Duodenal mucosa (tissue), 2 donors: ENCODE measurements around the gene ZNF680.
"Not testable (repeated sequence)": the region's sequence is repeated elsewhere in the genome, so short reads cannot be mapped to it uniquely, and the experiment has no call there.

ENCODE experiments used
- H3K27ac ChIP-seq: one replicate; pipeline ENCODE4 v1.7.0; 2013; ENCODE audit warnings: low read depth, low read length
- H3K27me3 ChIP-seq, 2 donors: one replicate each; pipeline ENCODE4 v1.7.0; 2013; ENCODE audit warnings: low read length in 2 of 2, control low read depth in 1 of 2; ENCODE audit not compliant: insufficient read depth in 2 of 2, control insufficient read depth in 1 of 2
- H3K36me3 ChIP-seq, 2 donors: one replicate each; pipeline ENCODE4 v1.7.0; 2013; ENCODE audit warnings: low read length in 2 of 2, control low read depth in 1 of 2; ENCODE audit not compliant: insufficient read depth in 2 of 2, control insufficient read depth in 1 of 2
- H3K4me1 ChIP-seq, 2 donors: one replicate each; pipeline ENCODE4 v1.7.0; 2013; ENCODE audit warnings: low read length in 2 of 2, control low read depth in 1 of 2; ENCODE audit not compliant: insufficient read depth in 2 of 2, control insufficient read depth in 1 of 2
- H3K4me3 ChIP-seq, 2 donors: one replicate each; pipeline ENCODE4 v1.7.0; 2013; ENCODE audit warnings: low read length in 2 of 2, low read depth in 1 of 2
- H3K9ac ChIP-seq, 2 donors: one replicate each; pipeline ENCODE4 v1.7.0; 2013; ENCODE audit warnings: low read length in 2 of 2, low read depth in 1 of 2
- H3K9me3 ChIP-seq, 2 donors: one replicate each; pipeline ENCODE4 v1.7.0; 2013; ENCODE audit warnings: low read length in 2 of 2, control low read depth in 1 of 2; ENCODE audit not compliant: control insufficient read depth in 1 of 2

ZNF680 gene

GRCh38 chr7:64557601-64558322 lies 5.1 kb downstream of the ZNF680 start:
- H3K27ac ChIP-seq: no peak overlapping the region
- H3K9ac ChIP-seq: no peak overlapping the region
- no peaks in the 10 kb centered on the region for H3K4me1 ChIP-seq
- no peak overlapping the region for H3K4me3 ChIP-seq
- H3K27me3 ChIP-seq: no peaks in the 10 kb centered on the region
- H3K36me3 ChIP-seq: no peaks in the 10 kb centered on the region
- H3K9me3 ChIP-seq: peaks cover 4 to 9% of the 10 kb centered on the region in 2 donors

- H3K4me1 ChIP-seq: no peaks in the 10 kb centered on the region
- H3K27me3 ChIP-seq: no peaks in the 10 kb centered on the region
- no peak overlapping the region for H3K27ac ChIP-seq
- H3K9me3 ChIP-seq: peaks cover 4 to 9% of the 10 kb centered on the region in 2 donors
- no peak overlapping the region for H3K9ac ChIP-seq
- H3K4me3 ChIP-seq: no peak overlapping the region
- H3K36me3 ChIP-seq: no peaks in the 10 kb centered on the region
Measured at GRCh38 chr7:64555046-64555445, 7.8 kb downstream of the ZNF680 start.

- H3K36me3 ChIP-seq, H3K27ac ChIP-seq, H3K9ac ChIP-seq, H3K27me3 ChIP-seq, H3K4me3 ChIP-seq, H3K4me1 ChIP-seq: not testable (repeated sequence)
- peaks cover 4 to 11% of the 10 kb centered on the region in 2 donors for H3K9me3 ChIP-seq
Measured at GRCh38 chr7:64554188-64554587, 8.7 kb downstream of the ZNF680 start.

GRCh38 chr7:64551375-64552142 lies 11.3 kb downstream of the ZNF680 start:
- H3K36me3 ChIP-seq: peaks cover 0 to 6% of the 10 kb centered on the region in 2 donors
- H3K27ac ChIP-seq: no peak overlapping the region
- no peak overlapping the region for H3K9ac ChIP-seq
- no peaks in the 10 kb centered on the region for H3K4me1 ChIP-seq
- no peaks in the 10 kb centered on the region for H3K27me3 ChIP-seq
- H3K4me3 ChIP-seq: no peak overlapping the region
- H3K9me3 ChIP-seq: peaks cover 4 to 10% of the 10 kb centered on the region in 2 donors

- no peaks in the 10 kb centered on the region for H3K4me1 ChIP-seq
- no peak overlapping the region for H3K9ac ChIP-seq
- H3K36me3 ChIP-seq: peaks cover 6 to 21% of the 10 kb centered on the region in 2 donors
- H3K27ac ChIP-seq: no peak overlapping the region
- peaks cover 0 to 2% of the 10 kb centered on the region in 2 donors for H3K9me3 ChIP-seq
- no peaks in the 10 kb centered on the region for H3K27me3 ChIP-seq
- H3K4me3 ChIP-seq: no peak overlapping the region
Measured at GRCh38 chr7:64544010-64544409, 18.9 kb downstream of the ZNF680 start.

- no peak overlapping the region for H3K4me3 ChIP-seq
- no peak overlapping the region for H3K9ac ChIP-seq
- no peaks in the 10 kb centered on the region for H3K4me1 ChIP-seq
- no peak overlapping the region for H3K27ac ChIP-seq
- peaks cover 2 to 3% of the 10 kb centered on the region in 2 donors for H3K9me3 ChIP-seq
- H3K36me3 ChIP-seq: peaks cover 10 to 17% of the 10 kb centered on the region in 2 donors
- H3K27me3 ChIP-seq: no peaks in the 10 kb centered on the region
Measured at GRCh38 chr7:64541438-64542359, 21.2 kb downstream of the ZNF680 start.

GRCh38 chr7:64533756-64534155 lies 29.1 kb downstream of the ZNF680 start:
- Histone ChIP-seq H3K27me3 (no peaks in the 10 kb centered on the region), H3K4me3 (no peak overlapping the region), H3K4me1 (no peaks in the 10 kb centered on the region), H3K9ac (no peak overlapping the region), H3K36me3 (peaks cover 7 to 12% of the 10 kb centered on the region in 2 donors), H3K9me3 (peaks cover 16 to 18% of the 10 kb centered on the region in 2 donors), H3K27ac (no peak overlapping the region)

- Histone ChIP-seq H3K27ac (no peak overlapping the region), H3K4me3 (peak overlapping the region in 1 of 2 donors; percentile 21), H3K9me3 (peaks cover 33 to 44% of the 10 kb centered on the region in 2 donors), H3K9ac (no peak overlapping the region), H3K36me3 (peaks cover 3 to 18% of the 10 kb centered on the region in 2 donors), H3K4me1 (no peaks in the 10 kb centered on the region), H3K27me3 (no peaks in the 10 kb centered on the region)
Measured at GRCh38 chr7:64528770-64529169, 34.1 kb downstream of the ZNF680 start.

GRCh38 chr7:64521409-64521984 lies 41.4 kb downstream of the ZNF680 start:
- peak overlapping the region in 1 of 2 donors; percentile 26 for H3K4me3 ChIP-seq
- H3K36me3 ChIP-seq: peaks cover 6 to 16% of the 10 kb centered on the region in 2 donors
- no peaks in the 10 kb centered on the region for H3K27me3 ChIP-seq
- no peak overlapping the region for H3K27ac ChIP-seq
- H3K9me3 ChIP-seq: peaks cover 42 to 71% of the 10 kb centered on the region in 2 donors
- H3K4me1 ChIP-seq: no peaks in the 10 kb centered on the region
- no peak overlapping the region for H3K9ac ChIP-seq
